Esophagus muscularis mucosa (tissue), 3 donors: ENCODE results near the gene MEIS2.

Experiments
- CTCF ChIP-seq, 3 experiments: fragments of 200-600 bp in 2 of 3; fragments of 450-650 bp in 1 of 3; sonication (generic) in 2 of 3; IDR thresholded peaks; one replicate each; pipeline ENCODE4 v1.5.1; 2017 to 2019; ENCODE audit warnings: antibody characterized with exemption in 3 of 3, mild to moderate bottlenecking in 2 of 3, moderate library complexity in 1 of 3
- EP300 ChIP-seq: sonication (generic); formaldehyde crosslinking; IDR thresholded peaks from one replicate; pipeline ENCODE4 v1.6.1; 2017; ENCODE audit warnings: antibody characterized with exemption

GRCh38 chr15:36970522-36970921, 129.8 kb downstream of the MEIS2 start:
- TF ChIP-seq CTCF (IDR thresholded peaks at IDR 0.05) (no peak), EP300 (no peak)
